HG03095 (cell line): Measurements from ENCODE around the gene RUVBL1.

ENCODE experiments used
- ATAC-seq: cut with Tn5 transposase; IDR thresholded peaks from one replicate; pipeline ENCODE4 v1.9.1; 2021; ENCODE audit warnings: moderate library complexity; ENCODE audit not compliant: unreplicated experiment

The RUVBL1 gene

GRCh38 chr3:128083980-128084674, 39.5 kb downstream of the RUVBL1 start:
- no peak for ATAC-seq

GRCh38 chr3:128083396-128083795, 40.2 kb downstream of the RUVBL1 start:
- ATAC-seq: no peak

- no peak for ATAC-seq
These were observed 41.1 kb downstream of the RUVBL1 start for GRCh38 chr3:128082546-128082945.

GRCh38 chr3:128081846-128082245, 41.8 kb downstream of the RUVBL1 start:
- no peak for ATAC-seq

GRCh38 chr3:128081226-128081625, 42.4 kb downstream of the RUVBL1 start:
- no peak for ATAC-seq

GRCh38 chr3:128080323-128081080, 43.1 kb downstream of the RUVBL1 start:
- no peak for ATAC-seq

GRCh38 chr3:128079823-128080222, 43.8 kb downstream of the RUVBL1 start:
- no peak for ATAC-seq

- ATAC-seq: no peak
These were observed 44.7 kb downstream of the RUVBL1 start for GRCh38 chr3:128078875-128079274.

GRCh38 chr3:128078322-128078721, 45.3 kb downstream of the RUVBL1 start:
- ATAC-seq: no peak

- no peak for ATAC-seq
These were observed 45.9 kb downstream of the RUVBL1 start for GRCh38 chr3:128077665-128078064.

- ATAC-seq: no peak
These were observed 46.4 kb downstream of the RUVBL1 start for GRCh38 chr3:128077202-128077624.

GRCh38 chr3:128076483-128077201, 47.0 kb downstream of the RUVBL1 start:
- ATAC-seq: no peak

- ATAC-seq: peak; percentile 57
These were observed 47.8 kb downstream of the RUVBL1 start for GRCh38 chr3:128075522-128076482.

- ATAC-seq: no peak
These were observed 48.6 kb downstream of the RUVBL1 start for GRCh38 chr3:128074851-128075521.

- ATAC-seq: no peak
These were observed 49.8 kb downstream of the RUVBL1 start for GRCh38 chr3:128073807-128074206.

- ATAC-seq: no peak
These were observed 50.4 kb downstream of the RUVBL1 start for GRCh38 chr3:128073185-128073725.

- ATAC-seq: no peak
These were observed 51.0 kb downstream of the RUVBL1 start for GRCh38 chr3:128072454-128073184.

- ATAC-seq: no peak
These were observed 51.7 kb downstream of the RUVBL1 start for GRCh38 chr3:128071771-128072453.
